ENCODE measurements around the gene SYMPK.
"Not testable (repeated sequence)": the region's sequence is repeated elsewhere in the genome, so short reads cannot be mapped to it uniquely, and the experiment has no call there.

Gene SYMPK

DNA sequence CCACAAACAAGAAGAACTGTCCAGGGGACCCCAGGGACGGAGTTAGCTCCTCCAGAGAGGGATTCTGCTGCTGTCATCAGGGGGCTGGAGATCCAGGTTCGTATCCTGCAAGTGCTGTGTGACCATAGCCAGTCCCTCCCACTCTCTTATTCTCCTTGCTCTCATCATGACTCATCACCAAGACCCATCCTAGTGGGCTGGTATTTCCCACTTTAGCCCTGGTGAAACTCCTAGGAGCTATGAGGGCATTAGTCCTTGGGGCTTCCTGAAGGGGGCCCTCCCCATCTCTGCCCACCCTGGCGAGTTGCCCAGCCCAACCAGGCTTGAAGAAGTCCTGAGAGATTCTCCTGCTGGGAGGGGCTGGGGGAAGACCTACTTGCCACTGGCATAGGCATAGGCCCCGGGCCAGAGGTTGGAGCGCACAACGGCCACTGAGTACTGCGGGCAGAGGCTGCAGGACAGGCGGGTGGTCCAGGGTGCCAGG lies 62.8 kb downstream of the SYMPK start:
- no peak overlapping the region for H3K4me3 ChIP-seq (replicated peaks in 1 of 2; ENCODE audit: low read depth in 2 of 2, low read length in 2 of 2)
- TF ChIP-seq, protein P1, sequence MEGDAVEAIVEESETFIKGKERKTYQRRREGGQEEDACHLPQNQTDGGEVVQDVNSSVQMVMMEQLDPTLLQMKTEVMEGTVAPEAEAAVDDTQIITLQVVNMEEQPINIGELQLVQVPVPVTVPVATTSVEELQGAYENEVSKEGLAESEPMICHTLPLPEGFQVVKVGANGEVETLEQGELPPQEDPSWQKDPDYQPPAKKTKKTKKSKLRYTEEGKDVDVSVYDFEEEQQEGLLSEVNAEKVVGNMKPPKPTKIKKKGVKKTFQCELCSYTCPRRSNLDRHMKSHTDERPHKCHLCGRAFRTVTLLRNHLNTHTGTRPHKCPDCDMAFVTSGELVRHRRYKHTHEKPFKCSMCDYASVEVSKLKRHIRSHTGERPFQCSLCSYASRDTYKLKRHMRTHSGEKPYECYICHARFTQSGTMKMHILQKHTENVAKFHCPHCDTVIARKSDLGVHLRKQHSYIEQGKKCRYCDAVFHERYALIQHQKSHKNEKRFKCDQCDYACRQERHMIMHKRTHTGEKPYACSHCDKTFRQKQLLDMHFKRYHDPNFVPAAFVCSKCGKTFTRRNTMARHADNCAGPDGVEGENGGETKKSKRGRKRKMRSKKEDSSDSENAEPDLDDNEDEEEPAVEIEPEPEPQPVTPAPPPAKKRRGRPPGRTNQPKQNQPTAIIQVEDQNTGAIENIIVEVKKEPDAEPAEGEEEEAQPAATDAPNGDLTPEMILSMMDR (IDR thresholded peaks at IDR 0.05; ENCODE audit: low read depth, low read length), result no peak
- peak; percentile 48 to 54 for DNase-seq (ENCODE audit: low read depth in 2 of 2)

DNA sequence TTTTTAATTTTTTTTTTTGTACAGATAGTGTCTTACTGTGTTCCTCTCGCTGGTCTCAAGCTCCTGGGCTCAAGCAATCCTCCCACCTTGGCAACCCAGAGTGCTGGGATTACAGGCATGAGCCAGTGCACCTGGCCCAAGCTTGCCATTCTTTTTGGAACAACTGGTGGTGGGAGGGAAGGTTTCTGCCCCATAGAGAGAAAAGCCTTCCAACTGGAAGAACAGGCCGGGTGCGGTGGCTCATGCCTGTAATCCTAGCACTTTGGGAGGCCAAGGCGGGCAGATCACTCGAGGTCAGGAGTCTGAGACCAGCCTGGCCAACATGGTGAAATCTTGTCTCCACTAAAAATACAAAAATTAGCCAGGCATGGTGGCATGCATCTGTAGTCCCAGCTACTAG lies 63.4 kb downstream of the SYMPK start:
- not testable (repeated sequence) for H3K4me3 ChIP-seq (replicated peaks in 1 of 2; ENCODE audit: low read depth in 2 of 2, low read length in 2 of 2); DNase-seq (ENCODE audit: low read depth in 2 of 2)

DNA sequence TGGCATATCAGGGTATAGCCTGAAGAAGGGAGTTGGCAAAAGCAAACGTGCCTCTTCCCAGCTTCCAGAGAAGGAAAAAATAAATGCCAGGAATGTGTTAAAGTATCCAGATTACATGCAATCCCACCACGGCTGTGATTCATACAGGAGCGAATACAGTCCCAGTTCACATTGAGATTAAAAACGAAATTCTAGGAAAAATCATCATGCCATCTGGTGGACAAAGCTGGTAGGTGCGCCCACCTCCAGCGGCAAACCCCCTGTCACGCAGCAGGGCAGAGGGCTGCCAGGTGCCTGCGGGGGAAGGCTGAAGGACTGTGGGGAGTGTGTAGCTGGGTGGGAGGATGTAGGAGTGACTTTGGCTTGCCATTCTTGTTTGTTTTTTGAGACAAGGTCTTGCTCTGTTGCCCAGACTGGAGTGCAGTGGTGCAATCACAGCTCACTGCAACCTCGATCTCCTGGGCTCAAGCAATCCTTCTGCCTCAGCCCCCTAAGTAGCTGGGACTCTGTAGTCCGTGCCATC lies 63.9 kb downstream of the SYMPK start:
- TF ChIP-seq, protein P1 (IDR thresholded peaks at IDR 0.05; ENCODE audit: low read depth, low read length), result peak; percentile 85
- DNase-seq (ENCODE audit: low read depth in 2 of 2), result peak; percentile 80 to 90
- no peak overlapping the region for H3K4me3 ChIP-seq (replicated peaks in 1 of 2; ENCODE audit: low read depth in 2 of 2, low read length in 2 of 2)

DNA sequence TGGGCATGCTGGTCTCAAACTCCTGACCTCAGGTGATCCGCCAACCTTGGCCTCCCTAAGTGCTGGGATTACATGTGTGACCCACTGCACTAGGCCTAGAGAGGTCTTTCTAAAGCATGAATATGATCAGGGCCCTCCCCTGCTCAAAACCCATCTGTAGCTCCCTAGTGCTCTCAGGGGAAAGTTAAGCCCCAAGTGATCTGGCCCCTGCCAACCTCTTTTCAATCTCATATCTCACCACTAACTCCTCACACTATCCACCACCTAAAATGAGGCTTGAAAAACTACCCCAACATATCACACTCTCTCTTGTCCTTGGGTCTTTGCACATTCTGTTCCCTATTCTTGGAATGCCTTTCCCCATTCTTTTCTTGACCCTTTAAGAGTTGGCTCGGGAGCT lies 68.3 kb downstream of the SYMPK start:
- no peak overlapping the region for H3K4me3 ChIP-seq (replicated peaks in 1 of 2; ENCODE audit: low read depth in 2 of 2, low read length in 2 of 2)
- TF ChIP-seq, protein P1 (IDR thresholded peaks at IDR 0.05; ENCODE audit: low read depth, low read length), result no peak
- no peak for DNase-seq (ENCODE audit: low read depth in 2 of 2)

DNA sequence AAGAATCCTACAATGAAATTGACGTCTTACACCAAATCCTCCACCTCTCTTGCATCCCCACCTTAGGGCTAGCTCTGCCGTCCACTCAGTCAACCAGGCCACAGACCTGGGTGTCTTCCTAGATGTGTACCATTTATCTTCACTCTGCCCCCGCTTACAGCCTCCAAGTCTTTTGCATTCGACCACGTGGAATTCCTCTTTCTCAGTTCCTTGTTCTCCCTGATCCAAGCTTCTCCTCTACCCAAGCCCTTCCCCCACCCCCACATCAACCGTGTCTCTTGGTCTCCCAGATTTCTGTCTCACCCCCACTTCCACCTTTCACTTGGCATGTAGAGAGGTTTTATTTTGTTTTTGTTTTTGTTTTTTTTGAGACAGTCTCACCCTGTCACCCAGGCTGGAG lies 69.1 kb downstream of the SYMPK start:
- H3K4me3 ChIP-seq (replicated peaks in 1 of 2; ENCODE audit: low read depth in 2 of 2, low read length in 2 of 2), result no peak overlapping the region
- TF ChIP-seq, protein P1 (IDR thresholded peaks at IDR 0.05; ENCODE audit: low read depth, low read length), result no peak
- DNase-seq (ENCODE audit: low read depth in 2 of 2), result no peak

DNA sequence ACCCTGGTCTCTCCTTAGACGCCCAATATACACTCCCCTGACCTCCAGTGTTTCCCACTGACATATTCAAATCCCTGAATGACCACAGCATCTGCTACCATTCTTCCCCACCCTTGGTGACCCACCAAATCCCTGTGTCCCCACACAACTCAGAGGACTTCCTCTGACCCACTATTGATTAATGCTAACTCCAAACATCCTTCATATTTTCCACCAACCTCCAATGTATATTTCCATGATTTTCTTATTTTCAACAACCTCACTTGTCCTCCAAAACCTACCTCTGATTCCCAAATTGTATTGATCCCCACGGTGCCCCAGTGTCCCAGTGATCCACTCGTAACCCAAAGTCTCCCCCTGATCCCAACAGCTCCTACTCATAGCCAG lies 69.8 kb downstream of the SYMPK start:
- TF ChIP-seq, protein P1 (IDR thresholded peaks at IDR 0.05; ENCODE audit: low read depth, low read length), result no peak
- no peak overlapping the region for H3K4me3 ChIP-seq (replicated peaks in 1 of 2; ENCODE audit: low read depth in 2 of 2, low read length in 2 of 2)

DNA sequence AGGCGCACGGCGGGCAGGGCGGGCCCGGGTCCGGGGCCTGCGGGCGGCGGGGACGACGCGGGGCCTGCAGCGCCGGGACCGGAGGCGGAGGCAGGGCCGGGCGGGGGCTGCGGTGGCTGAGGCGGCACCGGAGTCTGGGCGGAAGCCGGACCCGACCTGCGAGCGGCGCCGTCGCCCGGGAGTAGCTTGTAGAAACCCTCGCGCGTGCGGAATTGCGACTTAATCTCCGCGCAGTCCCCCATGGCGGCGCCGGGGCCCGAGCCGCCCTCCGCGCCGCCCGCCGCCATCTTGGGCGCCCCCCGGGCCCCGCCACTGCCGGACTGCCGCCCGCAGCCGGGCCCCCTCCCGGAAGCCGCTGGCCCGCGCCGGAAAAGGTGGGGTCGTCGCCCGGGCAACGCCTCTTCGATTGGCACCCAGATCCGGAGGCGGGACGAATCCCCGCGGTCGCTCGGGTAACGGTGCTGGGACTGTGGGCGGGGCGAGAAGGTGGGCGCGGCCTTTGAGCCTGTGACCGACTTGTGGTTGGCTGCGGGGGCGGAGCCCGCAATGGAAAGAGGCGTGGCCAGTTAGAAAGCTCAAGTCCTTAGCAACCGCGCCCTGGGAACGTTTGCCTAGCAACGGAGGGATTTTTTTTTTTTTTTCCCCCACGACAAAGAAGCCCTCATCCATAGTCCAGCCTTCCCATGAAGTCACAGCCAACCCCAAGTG lies 70.3 kb downstream of the SYMPK start, which contains the start of gene DMWD:
Gene DMWD (minus strand): TSS at position 376 of the 708 bp plus-strand sequence. CDS start 89 bp downstream, at position 287.
- TF ChIP-seq, protein P1 (IDR thresholded peaks at IDR 0.05; ENCODE audit: low read depth, low read length), result no peak
- H3K4me3 ChIP-seq (replicated peaks in 1 of 2; ENCODE audit: low read depth in 2 of 2, low read length in 2 of 2), result peak within 1 kb of the TSS; percentile 88 to 93
- DNase-seq (ENCODE audit: low read depth in 2 of 2), result peak; percentile 99

More for the DNA sequence above, 69.8 kb downstream of the SYMPK start:
- DNase-seq (ENCODE audit: low read depth in 2 of 2), result no peak

Measured in cardiac fibroblast (primary cell).